Psoas muscle (tissue), 8 donors: ENCODE results near the gene VPS13D. TPM values are rescaled to one million over a fixed set of nuclear protein-coding genes. Genes with fewer than 3 reads are reported as not detected.
A peak's percentile ranks its signal among the peaks of the same experiment; 100 is the strongest.

ENCODE experiments used
- ATAC-seq, 4 donors: fragments of 200-7000 bp; cut with Tn5 transposase; one replicate each; pipeline ENCODE4 v1.9.1; 2020; ENCODE audit warnings: moderate library complexity in 3 of 4, mild to moderate bottlenecking in 2 of 4
- DNase-seq, 2 donors: peaks; one replicate each; pipeline ENCODE4 v3.0.0-alpha.2; 2020
- H3K27ac ChIP-seq: fragments of 200-600 bp; one replicate; pipeline ENCODE4 v1.8.0; 2022
- H3K27me3 ChIP-seq, 3 donors: fragments of 200-600 bp in 1 of 3; one replicate each; pipeline versions ENCODE4 v1.6.1 to v1.8.0; 2013 to 2022; ENCODE audit warnings: low read length in 2 of 3, mild to moderate bottlenecking in 2 of 3, moderate library complexity in 1 of 3; ENCODE audit not compliant: insufficient read depth in 3 of 3
- H3K36me3 ChIP-seq, 2 donors: fragments of 200-600 bp in 1 of 2; one replicate each; pipeline versions ENCODE4 v1.6.1 to v1.8.0; 2013 to 2022; ENCODE audit warnings: low read depth in 1 of 2, mild to moderate bottlenecking in 1 of 2, moderate library complexity in 1 of 2; ENCODE audit not compliant: insufficient read depth in 1 of 2
- H3K4me1 ChIP-seq: fragments of 200-600 bp; one replicate; pipeline ENCODE4 v1.8.0; 2022
- H3K4me3 ChIP-seq: fragments of 200-600 bp; one replicate; pipeline ENCODE4 v1.8.0; 2022; ENCODE audit warnings: mild to moderate bottlenecking
- H3K9me3 ChIP-seq: fragments of 200-600 bp; one replicate; pipeline ENCODE4 v1.8.0; 2022
- WGBS, 3 donors: extraction: QIAGEN DNeasy Blood & Tissue Kit; methylation state at CpG; one replicate each; pipeline versions ENCODE4 v1.1.6 to v1.1.7; 2013; 5-methylcytosine and 5-hydroxymethylcytosine counted together
- intact Hi-C, 2 donors: fragments of 100-400 bp; cut with DNase I; formaldehyde crosslinking; loops; one replicate each; pipeline versions ENCODE4 v1.11.0 to v1.14.2; 2022
- polyA plus RNA-seq, 3 donors: library from polyadenylated mRNA; stranded (reverse); fragments of 200-250 nt; gene quantifications; one replicate each; pipeline ENCODE4 v1.2.3, GENCODE V29; 2013
- total RNA-seq, 4 donors: library from RNA; stranded (reverse); fragmentation: NEBNext Ultra II Directional in 2 of 4; extraction: Animal tissue kit (Norgen Biotek cat#: 25700) in 2 of 4; gene quantifications; one replicate each; pipeline versions ENCODE4 v1.2.1 to v1.2.4, GENCODE V29; 2021 to 2023
- TF ChIP-seq, protein P1 (sequence below): fragments of 200-600 bp; IDR thresholded peaks from one replicate; pipeline ENCODE4 v1.8.0; 2022; ENCODE audit warnings: antibody characterized with exemption
- donor health status: healthy with polysubstance abuse.
- donor health status: DM: no; HTN: no; CAD: no; lungs with moderate emphysema.
- donor health status: Bipolar disorder and iron deficiency.
- donor health status: healthy.
- donor health status: DM: yes; HTN: yes; CAD: no.
- donor health status: DM: no; HTN: no; CAD: no.
- donor health status: DM: no; HTN: no; CAD: no.
- donor health status: DM: yes; HTN: yes; CAD: no.

The VPS13D gene
- total and polyA plus RNA-seq, 7 donors = 19.9 to 69.1 (median 45.3) TPM

- intact Hi-C loops = no loop called here
- no peak overlapping the region for H3K27ac ChIP-seq
- H3K36me3 ChIP-seq = peaks cover 0 to 15% of the 10 kb centered on the region in 2 donors
- WGBS, 3 donors = 64 to 72% (median 69%) methylated on average over 19 to 20 of the region's 20 CpGs
- TF ChIP-seq, protein P1, sequence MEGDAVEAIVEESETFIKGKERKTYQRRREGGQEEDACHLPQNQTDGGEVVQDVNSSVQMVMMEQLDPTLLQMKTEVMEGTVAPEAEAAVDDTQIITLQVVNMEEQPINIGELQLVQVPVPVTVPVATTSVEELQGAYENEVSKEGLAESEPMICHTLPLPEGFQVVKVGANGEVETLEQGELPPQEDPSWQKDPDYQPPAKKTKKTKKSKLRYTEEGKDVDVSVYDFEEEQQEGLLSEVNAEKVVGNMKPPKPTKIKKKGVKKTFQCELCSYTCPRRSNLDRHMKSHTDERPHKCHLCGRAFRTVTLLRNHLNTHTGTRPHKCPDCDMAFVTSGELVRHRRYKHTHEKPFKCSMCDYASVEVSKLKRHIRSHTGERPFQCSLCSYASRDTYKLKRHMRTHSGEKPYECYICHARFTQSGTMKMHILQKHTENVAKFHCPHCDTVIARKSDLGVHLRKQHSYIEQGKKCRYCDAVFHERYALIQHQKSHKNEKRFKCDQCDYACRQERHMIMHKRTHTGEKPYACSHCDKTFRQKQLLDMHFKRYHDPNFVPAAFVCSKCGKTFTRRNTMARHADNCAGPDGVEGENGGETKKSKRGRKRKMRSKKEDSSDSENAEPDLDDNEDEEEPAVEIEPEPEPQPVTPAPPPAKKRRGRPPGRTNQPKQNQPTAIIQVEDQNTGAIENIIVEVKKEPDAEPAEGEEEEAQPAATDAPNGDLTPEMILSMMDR = no peak
- no peak overlapping the region for H3K4me3 ChIP-seq
- H3K27me3 ChIP-seq = peaks cover 0 to 5% (median 1%) of the 10 kb centered on the region in 3 donors
- H3K9me3 ChIP-seq = no peaks in the 10 kb centered on the region
- ATAC-seq (peak; percentile 29 to 75 (median 54)), DNase-seq (peak in 1 of 2 donors; percentile 67)
- H3K4me1 ChIP-seq = no peaks in the 10 kb centered on the region
These were observed 33.0 kb upstream of the VPS13D start for GRCh38 chr1:12196641-12197482.

DNA sequence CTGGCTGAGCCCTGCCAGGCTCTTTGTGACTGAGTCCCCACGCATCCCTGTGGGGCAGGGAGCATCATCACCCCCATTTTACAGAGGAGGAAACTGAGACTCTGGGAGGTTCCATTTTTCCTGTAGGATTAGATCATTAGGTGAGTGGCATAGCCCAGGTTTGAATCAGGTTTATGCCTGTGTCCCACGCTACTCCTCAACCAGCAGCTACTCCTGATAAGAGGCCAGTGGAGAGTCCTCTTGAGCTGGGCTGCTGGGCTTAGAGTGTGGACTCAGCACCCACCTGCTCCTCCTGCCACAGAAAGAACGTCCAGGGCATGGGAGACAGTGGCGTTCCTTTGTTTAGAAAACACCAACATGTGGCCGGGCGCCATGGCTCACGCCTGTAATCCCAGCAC, 32.3 kb upstream of the VPS13D start:
- Histone ChIP-seq H3K27ac (no peak overlapping the region), H3K4me3 (no peak overlapping the region), H3K4me1 (no peaks in the 10 kb centered on the region), H3K9me3 (no peaks in the 10 kb centered on the region), H3K36me3 (peaks cover 0 to 22% of the 10 kb centered on the region in 2 donors), H3K27me3 (peaks cover 0 to 5% (median 1%) of the 10 kb centered on the region in 3 donors)
- intact Hi-C loops = no loop called here
- no peak for ATAC-seq
- 76 to 87% (median 76%) methylated on average over 7 of the region's 7 CpGs for WGBS, 3 donors
- no peak for DNase-seq
- TF ChIP-seq, protein P1 = no peak

- Histone ChIP-seq H3K9me3 (no peaks in the 10 kb centered on the region), H3K4me3 (no peak overlapping the region), H3K27me3 (peaks cover 0 to 5% (median 1%) of the 10 kb centered on the region in 3 donors), H3K27ac (no peak overlapping the region), H3K4me1 (no peaks in the 10 kb centered on the region), H3K36me3 (peaks cover 0 to 17% of the 10 kb centered on the region in 2 donors)
- intact Hi-C loops = no loop called here
- ATAC-seq (no peak), DNase-seq (no peak)
- WGBS, 3 donors = 75 to 78% (median 75%) methylated on average over 7 of the region's 7 CpGs
- TF ChIP-seq, protein P1 = no peak
These were observed 29.6 kb upstream of the VPS13D start for GRCh38 chr1:12200208-12200607.

GRCh38 chr1:12201352-12202189, 28.3 kb upstream of the VPS13D start:
- H3K9me3 ChIP-seq = no peaks in the 10 kb centered on the region
- 88 to 95% (median 95%) methylated on average over 18 of the region's 18 CpGs for WGBS, 3 donors
- peaks cover 0 to 17% of the 10 kb centered on the region in 2 donors for H3K36me3 ChIP-seq
- DNase-seq (no peak), ATAC-seq (no peak)
- H3K27ac ChIP-seq = no peak overlapping the region
- intact Hi-C loops = no loop called here
- H3K4me1 ChIP-seq = no peaks in the 10 kb centered on the region
- H3K27me3 ChIP-seq = peaks cover 0 to 5% (median 1%) of the 10 kb centered on the region in 3 donors
- no peak overlapping the region for H3K4me3 ChIP-seq
- TF ChIP-seq, protein P1 = no peak
